OCI-LY1 (cell line): Measurements from ENCODE around the gene TDRD5.

Source experiments
- EZH2 ChIP-seq: fragments of 200-600 bp; sonication (generic), shearing (Covaris generic); IDR thresholded peaks from 2 replicates; pipeline ENCODE4 v1.8.0; 2017; ENCODE audit warnings: borderline replicate concordance, mixed run types, mild to moderate bottlenecking, antibody characterized with exemption, low read length, moderate library complexity, mixed read lengths
- TF ChIP-seq, protein P1 (sequence below): fragments of 200-600 bp; sonication (generic), shearing (Covaris generic); IDR thresholded peaks from 2 replicates; pipeline ENCODE4 v1.5.1; 2017; ENCODE audit warnings: mild to moderate bottlenecking, antibody characterized with exemption, low read length, moderate library complexity, mixed read lengths

DNA sequence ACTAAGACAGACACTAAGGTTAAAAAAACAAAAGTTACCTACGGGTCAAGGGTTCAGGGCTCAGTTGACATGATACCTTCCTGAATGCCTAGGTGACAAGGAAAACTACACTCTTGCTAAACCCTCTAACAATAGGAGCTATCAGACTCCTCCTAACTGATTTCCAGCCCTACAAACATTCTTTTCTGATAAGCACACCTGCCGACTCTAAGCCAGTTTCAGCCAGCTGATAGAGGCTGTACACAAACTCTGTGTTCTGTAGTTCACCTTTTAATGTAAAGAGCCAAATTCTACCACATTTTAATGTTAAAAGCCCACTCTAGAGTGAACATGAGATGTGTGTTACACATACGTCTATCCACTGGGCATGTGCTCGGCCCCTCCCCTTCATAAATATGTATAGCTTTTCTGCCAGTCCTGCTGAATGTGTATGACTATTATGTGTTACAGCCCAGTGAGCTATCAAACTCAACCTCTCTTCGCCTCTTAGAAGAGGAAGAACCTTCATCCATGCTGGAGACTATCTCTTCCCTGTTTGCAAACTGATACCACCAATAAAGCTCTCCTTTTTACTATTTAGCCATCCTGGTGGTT lies 111.4 kb downstream of the TDRD5 start:
- no peak for TF ChIP-seq EZH2
- TF ChIP-seq, protein P1, sequence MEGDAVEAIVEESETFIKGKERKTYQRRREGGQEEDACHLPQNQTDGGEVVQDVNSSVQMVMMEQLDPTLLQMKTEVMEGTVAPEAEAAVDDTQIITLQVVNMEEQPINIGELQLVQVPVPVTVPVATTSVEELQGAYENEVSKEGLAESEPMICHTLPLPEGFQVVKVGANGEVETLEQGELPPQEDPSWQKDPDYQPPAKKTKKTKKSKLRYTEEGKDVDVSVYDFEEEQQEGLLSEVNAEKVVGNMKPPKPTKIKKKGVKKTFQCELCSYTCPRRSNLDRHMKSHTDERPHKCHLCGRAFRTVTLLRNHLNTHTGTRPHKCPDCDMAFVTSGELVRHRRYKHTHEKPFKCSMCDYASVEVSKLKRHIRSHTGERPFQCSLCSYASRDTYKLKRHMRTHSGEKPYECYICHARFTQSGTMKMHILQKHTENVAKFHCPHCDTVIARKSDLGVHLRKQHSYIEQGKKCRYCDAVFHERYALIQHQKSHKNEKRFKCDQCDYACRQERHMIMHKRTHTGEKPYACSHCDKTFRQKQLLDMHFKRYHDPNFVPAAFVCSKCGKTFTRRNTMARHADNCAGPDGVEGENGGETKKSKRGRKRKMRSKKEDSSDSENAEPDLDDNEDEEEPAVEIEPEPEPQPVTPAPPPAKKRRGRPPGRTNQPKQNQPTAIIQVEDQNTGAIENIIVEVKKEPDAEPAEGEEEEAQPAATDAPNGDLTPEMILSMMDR = no peak
